ENCODE results near the gene TGM3. TPM values are rescaled to one million over a fixed set of nuclear protein-coding genes. Genes with fewer than 3 reads are reported as not detected.

TGM3 gene
- total and polyA plus RNA-seq, 2 of the 4 experiments (the other 2 are of a cell fraction) = not detected

DNA sequence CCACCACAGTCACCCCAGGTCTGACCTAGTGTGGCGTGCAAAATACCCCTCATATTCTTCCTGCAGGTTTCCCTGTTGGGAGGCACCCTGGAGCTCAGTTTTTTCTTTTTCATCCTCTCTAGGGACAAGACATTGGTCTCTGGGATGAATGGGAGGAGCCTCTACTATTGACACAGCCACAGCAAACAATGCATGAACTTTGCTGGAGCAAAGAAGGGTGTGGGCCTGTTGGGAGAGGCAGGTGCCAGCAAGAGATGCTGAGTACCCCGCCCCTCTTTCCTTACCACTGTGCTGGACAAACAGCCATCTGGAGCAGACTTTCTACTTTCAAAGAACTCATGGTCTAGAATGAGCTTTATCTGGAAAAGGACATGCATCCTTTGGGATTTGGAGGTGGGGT is 10.1 kb downstream of the TGM3 start:
- in situ Hi-C loops (cut with MboI; ENCODE audit: low sequenced_read_pairs) = no loop called here
- peaks cover 2% of the 10 kb centered on the region; the same call in 1 of the 2 replicates for H3K27me3 ChIP-seq (ENCODE audit: control insufficient read depth, insufficient read depth, low read length)
- H3K9me1 ChIP-seq (ENCODE audit: insufficient read depth, low read length) = no peaks in the 10 kb centered on the region
- no peak overlapping the region for H4K5ac ChIP-seq (ENCODE audit: low read depth, low read length)
- POLR2A ChIA-PET (ENCODE audit: unreplicated experiment) = no interaction called here
- H3K27ac ChIP-seq (ENCODE audit: insufficient read depth, low read length) = no peak overlapping the region
- H2AK5ac ChIP-seq (ENCODE audit: low read depth, low read length) = no peak overlapping the region
- no peaks in the 10 kb centered on the region for H3K9me3 ChIP-seq (ENCODE audit: control insufficient read depth, insufficient read depth, low read length)
- H3K4ac ChIP-seq (ENCODE audit: low read depth, low read length) = no peak overlapping the region
- dilution Hi-C loops (cut with HindIII; ENCODE audit: low sequenced_read_pairs, unreplicated experiment) = no loop called here
- BruUV-seq (replicated peaks) = no TSS peak
- no peak overlapping the region for H3K56ac ChIP-seq (ENCODE audit: extremely low read depth, insufficient read depth, low read length)
- H3K36me3 ChIP-seq (ENCODE audit: control insufficient read depth, insufficient read depth, low read length) = no peaks in the 10 kb centered on the region
- no peak overlapping the region for H4K8ac ChIP-seq (ENCODE audit: low read depth in 2 of 2, low read length in 2 of 2)
- intact Hi-C loops (cut with micrococcal nuclease) = no loop called here
- no peak overlapping the region for H2BK20ac ChIP-seq (ENCODE audit: low read depth, low read length)
- H3K9ac ChIP-seq (ENCODE audit: low read depth, low read length) = no peak overlapping the region
- H2BK15ac ChIP-seq (ENCODE audit: low read depth, low read length) = no peak overlapping the region
- no peak overlapping the region for H2AFZ ChIP-seq (replicated peaks; ENCODE audit: low read length, poor library complexity)
- H2BK5ac ChIP-seq (ENCODE audit: low read depth, low read length, poor library complexity, severe bottlenecking) = no peak overlapping the region
- no peak overlapping the region for H3K18ac ChIP-seq (ENCODE audit: low read depth, low read length)
- no peak overlapping the region for H2BK120ac ChIP-seq (ENCODE audit: low read depth, low read length)
- H2AK9ac ChIP-seq (replicated peaks; ENCODE audit: low read depth, low read length, poor library complexity) = no peak overlapping the region
- H3K4me3 ChIP-seq (ENCODE audit: insufficient read depth, low read depth, low read length) = no peak overlapping the region
- no peak overlapping the region for H4K91ac ChIP-seq (ENCODE audit: insufficient read depth, low read depth, low read length)
- WGBS, 2 experiments (ENCODE audit: extremely low coverage in 2 of 2, insufficient read length in 1 of 2) = no CpG with 5 or more reads among the region's 2 CpGs
- TF ChIP-seq CHD1 (IDR thresholded peaks at IDR 0.05; ENCODE audit: low read depth, low read length) = no peak
- TF ChIP-seq SMC3 (IDR thresholded peaks at IDR 0.05; ENCODE audit: low read depth, low read length) = no peak
- no peak for TF ChIP-seq MXI1 (IDR thresholded peaks at IDR 0.05; ENCODE audit: borderline replicate concordance, low read depth, low read length)
- TF ChIP-seq CEBPB (IDR thresholded peaks at IDR 0.05; ENCODE audit: low read depth, low read length) = no peak
- DNase-seq (no peak), ATAC-seq (ENCODE audit: low read depth) (no peak)
- H3K14ac ChIP-seq (replicated peaks; ENCODE audit: low read depth, low read length) = no peak overlapping the region
- H3K4me1 ChIP-seq (ENCODE audit: control insufficient read depth, insufficient read depth, low read length) = no peaks in the 10 kb centered on the region
- no peaks in the 10 kb centered on the region for H4K20me1 ChIP-seq (ENCODE audit: insufficient read depth, low read length)
- H3K79me1 ChIP-seq (ENCODE audit: low read depth in 1 of 2, low read length in 2 of 2) = no peaks in the 10 kb centered on the region
- H3K4me2 ChIP-seq (ENCODE audit: low read depth, low read length) = no peak overlapping the region
- H3K23ac ChIP-seq (ENCODE audit: low read depth, low read length) = no peak overlapping the region
- CTCF ChIA-PET = no interaction called here
